HepG2 (cell line): ENCODE data around the gene NDRG3. TPM values are rescaled to one million over a fixed set of nuclear protein-coding genes. Genes with fewer than 3 reads are reported as not detected.
A peak's percentile ranks its signal among the peaks of the same experiment; 100 is the strongest.

Experiments
- CREBL2 ChIP-seq: sonication (generic); formaldehyde crosslinking; IDR thresholded peaks from 2 replicates; pipeline ENCODE4 v1.8.1; 2023; ENCODE audit warnings: missing genetic modification reagents, mild to moderate bottlenecking, borderline replicate concordance
- E2F5 ChIP-seq: sonication (generic); formaldehyde crosslinking; conservative IDR thresholded peaks from 2 replicates; pipeline ENCODE4 v1.4.0; 2020; ENCODE audit warnings: missing genetic modification reagents
- HDAC6 ChIP-seq: fragments of 200-600 bp; sonication (generic); IDR thresholded peaks from 2 replicates; pipeline ENCODE4 v1.7.0; 2017; ENCODE audit warnings: mild to moderate bottlenecking, antibody characterized with exemption, low read length, low read depth
- MBD4 ChIP-seq: IDR thresholded peaks from 2 replicates; pipeline ENCODE4 v1.6.1; 2012; ENCODE audit warnings: low read length, inconsistent platforms, borderline replicate concordance
- MEF2D ChIP-seq: sonication (generic); formaldehyde crosslinking; IDR thresholded peaks from 2 replicates; pipeline ENCODE4 v1.5.1; 2020; ENCODE audit warnings: mild to moderate bottlenecking, missing genetic modification reagents
- MXD4 ChIP-seq: IDR thresholded peaks from 2 replicates; pipeline ENCODE4 v1.6.1; 2016; ENCODE audit warnings: mild to moderate bottlenecking, missing biosample characterization, missing genetic modification reagents
- SP5 ChIP-seq: IDR thresholded peaks from 2 replicates; pipeline ENCODE4 v1.6.1; 2016; ENCODE audit warnings: low read depth, borderline replicate concordance
- TAF1 ChIP-seq: sonication (generic); formaldehyde crosslinking; IDR thresholded peaks from 2 replicates; pipeline ENCODE4 v1.4.0; 2020; ENCODE audit warnings: missing genetic modification reagents
- THYN1 ChIP-seq: sonication (generic); formaldehyde crosslinking; IDR thresholded peaks from 2 replicates; pipeline ENCODE4 v1.8.1; 2023; ENCODE audit warnings: low read depth, mild to moderate bottlenecking, moderate library complexity, missing genetic modification reagents, borderline replicate concordance
- TIGD3 ChIP-seq: sonication (generic); formaldehyde crosslinking; IDR thresholded peaks from 2 replicates; pipeline ENCODE4 v1.5.1; 2020; ENCODE audit warnings: mild to moderate bottlenecking, missing genetic modification reagents, borderline replicate concordance
- ZBTB3 ChIP-seq: sonication (generic); formaldehyde crosslinking; IDR thresholded peaks from 2 replicates; pipeline ENCODE4 v1.4.0; 2020; ENCODE audit warnings: low read depth, mild to moderate bottlenecking, moderate library complexity, missing genetic modification reagents, borderline replicate concordance
- ZC3H13 ChIP-seq: sonication (generic); formaldehyde crosslinking; IDR thresholded peaks from 2 replicates; pipeline ENCODE4 v1.8.1; 2023; ENCODE audit warnings: mild to moderate bottlenecking, missing genetic modification reagents, moderate library complexity
- ZNF101 ChIP-seq: sonication (generic); formaldehyde crosslinking; IDR thresholded peaks from 2 replicates; pipeline ENCODE4 v1.4.0; 2020; ENCODE audit warnings: mild to moderate bottlenecking, low read depth, missing genetic modification reagents, borderline replicate concordance
- ZNF138 ChIP-seq: sonication (generic); formaldehyde crosslinking; IDR thresholded peaks from 2 replicates; pipeline ENCODE4 v1.5.0; 2020; ENCODE audit warnings: mild to moderate bottlenecking, low read depth, missing genetic modification reagents
- ZNF180 ChIP-seq: sonication (generic); formaldehyde crosslinking; IDR thresholded peaks from 2 replicates; pipeline ENCODE4 v1.4.0; 2020; ENCODE audit warnings: low read depth, missing genetic modification reagents, borderline replicate concordance
- ZNF296 ChIP-seq: sonication (generic); formaldehyde crosslinking; conservative IDR thresholded peaks from 2 replicates; pipeline ENCODE4 v1.5.0; 2020; ENCODE audit warnings: mild to moderate bottlenecking, missing genetic modification reagents
- polyA plus RNA-seq, 8 experiments: library from polyadenylated mRNA; depleted of rRNA in 3 of 8; stranded (reverse) in 7 of 8; unstranded in 1 of 8; fragments of >200 nt; fragmentation: Illumina TruSeq in 4 of 8; extraction: Trizol in 4 of 8; gene quantifications; 2 replicates each; pipeline versions ENCODE4 v1.2.1 to v1.2.3, GENCODE V29; 2011 to 2016; ENCODE audit warnings: low read depth in 4 of 8, missing spikeins in 1 of 8, mixed read lengths in 1 of 8; ENCODE audit not compliant: insufficient read depth in 1 of 8
- total RNA-seq, 5 experiments: library from RNA; depleted of rRNA; stranded (reverse); fragments of >200 nt; fragmentation: Illumina TruSeq; extraction: Trizol; gene quantifications; 2 replicates each; pipeline ENCODE4 v1.2.3, GENCODE V29; 2016; ENCODE audit warnings: low read depth in 1 of 5
- TF ChIP-seq, protein P1 (sequence below): sonication (generic); formaldehyde crosslinking; conservative IDR thresholded peaks from 2 replicates; pipeline ENCODE4 v1.8.1; 2023; ENCODE audit warnings: missing genetic modification reagents
- TF ChIP-seq, protein P2 (sequence below): sonication (generic); formaldehyde crosslinking; IDR thresholded peaks from 2 replicates; pipeline ENCODE4 v1.5.0; 2020; ENCODE audit warnings: mild to moderate bottlenecking, missing genetic modification reagents
- TF ChIP-seq, protein P3 (sequence below): sonication (generic); formaldehyde crosslinking; IDR thresholded peaks from 2 replicates; pipeline ENCODE4 v1.8.0; 2022; ENCODE audit warnings: mild to moderate bottlenecking, missing genetic modification reagents, moderate library complexity
- TF ChIP-seq, protein P4 (sequence below): sonication (generic); formaldehyde crosslinking; IDR thresholded peaks from 2 replicates; pipeline ENCODE4 v1.4.0; 2020; ENCODE audit warnings: mild to moderate bottlenecking, low read depth, missing genetic modification reagents

NDRG3 gene
- total and polyA plus RNA-seq, 2 of the 13 experiments (the other 11 are each of a cell fraction or from before 2014, with no cell fraction given): 36.0 to 40.5 TPM

DNA sequence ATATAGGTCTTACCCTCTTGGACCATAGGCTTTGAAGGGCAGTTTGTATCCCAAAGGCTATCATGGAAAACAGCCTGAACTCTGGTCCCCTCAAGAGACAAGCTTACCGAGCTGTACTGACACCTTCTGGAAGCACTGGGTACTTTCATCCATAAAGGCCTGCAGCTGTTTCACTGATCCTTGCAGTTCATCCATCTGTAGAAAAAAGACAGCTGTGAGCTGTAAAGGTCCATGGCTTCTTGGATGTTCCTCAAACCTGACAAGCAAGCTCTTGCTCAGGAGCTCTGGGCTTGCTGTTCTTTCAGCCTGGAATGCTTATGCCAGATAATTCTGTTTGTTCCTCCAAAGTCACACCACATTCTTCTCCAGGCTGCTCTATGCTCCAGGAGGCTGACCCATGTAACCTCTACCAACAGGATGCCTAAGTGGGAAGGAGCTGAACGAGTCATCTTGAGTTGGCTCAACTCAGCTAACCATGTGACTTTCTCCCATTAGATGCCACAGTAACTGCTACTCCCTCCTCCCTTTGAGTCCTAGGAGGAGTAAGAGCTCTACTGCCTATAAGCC, 8.8 kb upstream of the NDRG3 start (continued):
- TF ChIP-seq, protein P1, sequence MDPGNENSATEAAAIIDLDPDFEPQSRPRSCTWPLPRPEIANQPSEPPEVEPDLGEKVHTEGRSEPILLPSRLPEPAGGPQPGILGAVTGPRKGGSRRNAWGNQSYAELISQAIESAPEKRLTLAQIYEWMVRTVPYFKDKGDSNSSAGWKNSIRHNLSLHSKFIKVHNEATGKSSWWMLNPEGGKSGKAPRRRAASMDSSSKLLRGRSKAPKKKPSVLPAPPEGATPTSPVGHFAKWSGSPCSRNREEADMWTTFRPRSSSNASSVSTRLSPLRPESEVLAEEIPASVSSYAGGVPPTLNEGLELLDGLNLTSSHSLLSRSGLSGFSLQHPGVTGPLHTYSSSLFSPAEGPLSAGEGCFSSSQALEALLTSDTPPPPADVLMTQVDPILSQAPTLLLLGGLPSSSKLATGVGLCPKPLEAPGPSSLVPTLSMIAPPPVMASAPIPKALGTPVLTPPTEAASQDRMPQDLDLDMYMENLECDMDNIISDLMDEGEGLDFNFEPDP (CRISPR knock-in tag): no peak
- TF ChIP-seq TAF1 (CRISPR knock-in tag): no peak
- TF ChIP-seq HDAC6: no peak
- TF ChIP-seq ZNF101 (CRISPR knock-in tag): no peak
- TF ChIP-seq TIGD3 (CRISPR knock-in tag): no peak
- no peak for TF ChIP-seq ZBTB3 (CRISPR knock-in tag)
- no peak for TF ChIP-seq THYN1
- no peak for TF ChIP-seq SP5 (CRISPR knock-in tag)
- TF ChIP-seq, protein P2, sequence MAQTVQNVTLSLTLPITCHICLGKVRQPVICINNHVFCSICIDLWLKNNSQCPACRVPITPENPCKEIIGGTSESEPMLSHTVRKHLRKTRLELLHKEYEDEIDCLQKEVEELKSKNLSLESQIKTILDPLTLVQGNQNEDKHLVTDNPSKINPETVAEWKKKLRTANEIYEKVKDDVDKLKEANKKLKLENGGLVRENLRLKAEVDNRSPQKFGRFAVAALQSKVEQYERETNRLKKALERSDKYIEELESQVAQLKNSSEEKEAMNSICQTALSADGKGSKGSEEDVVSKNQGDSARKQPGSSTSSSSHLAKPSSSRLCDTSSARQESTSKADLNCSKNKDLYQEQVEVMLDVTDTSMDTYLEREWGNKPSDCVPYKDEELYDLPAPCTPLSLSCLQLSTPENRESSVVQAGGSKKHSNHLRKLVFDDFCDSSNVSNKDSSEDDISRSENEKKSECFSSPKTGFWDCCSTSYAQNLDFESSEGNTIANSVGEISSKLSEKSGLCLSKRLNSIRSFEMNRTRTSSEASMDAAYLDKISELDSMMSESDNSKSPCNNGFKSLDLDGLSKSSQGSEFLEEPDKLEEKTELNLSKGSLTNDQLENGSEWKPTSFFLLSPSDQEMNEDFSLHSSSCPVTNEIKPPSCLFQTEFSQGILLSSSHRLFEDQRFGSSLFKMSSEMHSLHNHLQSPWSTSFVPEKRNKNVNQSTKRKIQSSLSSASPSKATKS (CRISPR knock-in tag): no peak
- TF ChIP-seq, protein P3, sequence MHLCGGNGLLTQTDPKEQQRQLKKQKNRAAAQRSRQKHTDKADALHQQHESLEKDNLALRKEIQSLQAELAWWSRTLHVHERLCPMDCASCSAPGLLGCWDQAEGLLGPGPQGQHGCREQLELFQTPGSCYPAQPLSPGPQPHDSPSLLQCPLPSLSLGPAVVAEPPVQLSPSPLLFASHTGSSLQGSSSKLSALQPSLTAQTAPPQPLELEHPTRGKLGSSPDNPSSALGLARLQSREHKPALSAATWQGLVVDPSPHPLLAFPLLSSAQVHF: no peak
- TF ChIP-seq CREBL2: no peak
- TF ChIP-seq MEF2D (CRISPR knock-in tag): no peak
- TF ChIP-seq ZC3H13 (CRISPR knock-in tag): no peak
- TF ChIP-seq E2F5: no peak
- TF ChIP-seq ZNF138 (CRISPR knock-in tag): no peak
- TF ChIP-seq ZNF296 (CRISPR knock-in tag): no peak
- TF ChIP-seq MXD4 (CRISPR knock-in tag): no peak
- no peak for TF ChIP-seq ZNF180 (CRISPR knock-in tag)
- no peak for TF ChIP-seq MBD4
- TF ChIP-seq, protein P4, sequence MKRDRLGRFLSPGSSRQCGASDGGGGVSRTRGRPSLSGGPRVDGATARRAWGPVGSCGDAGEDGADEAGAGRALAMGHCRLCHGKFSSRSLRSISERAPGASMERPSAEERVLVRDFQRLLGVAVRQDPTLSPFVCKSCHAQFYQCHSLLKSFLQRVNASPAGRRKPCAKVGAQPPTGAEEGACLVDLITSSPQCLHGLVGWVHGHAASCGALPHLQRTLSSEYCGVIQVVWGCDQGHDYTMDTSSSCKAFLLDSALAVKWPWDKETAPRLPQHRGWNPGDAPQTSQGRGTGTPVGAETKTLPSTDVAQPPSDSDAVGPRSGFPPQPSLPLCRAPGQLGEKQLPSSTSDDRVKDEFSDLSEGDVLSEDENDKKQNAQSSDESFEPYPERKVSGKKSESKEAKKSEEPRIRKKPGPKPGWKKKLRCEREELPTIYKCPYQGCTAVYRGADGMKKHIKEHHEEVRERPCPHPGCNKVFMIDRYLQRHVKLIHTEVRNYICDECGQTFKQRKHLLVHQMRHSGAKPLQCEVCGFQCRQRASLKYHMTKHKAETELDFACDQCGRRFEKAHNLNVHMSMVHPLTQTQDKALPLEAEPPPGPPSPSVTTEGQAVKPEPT (CRISPR knock-in tag): 0 out of 2 replicates have a peak, but pooled peaks have one; percentile 72
